ACC112 (cell line): ENCODE results near the gene PRMT1.
"Not testable (repeated sequence)": the region's sequence is repeated elsewhere in the genome, so short reads cannot be mapped to it uniquely, and the experiment has no call there.

ENCODE experiments used
- H2AFZ ChIP-seq: fragments of 200-600 bp; sonication (generic); one replicate; pipeline ENCODE4 v1.6.0; 2017; ENCODE audit warnings: antibody characterized with exemption, low read length; ENCODE audit not compliant: unreplicated experiment
- H3K27ac ChIP-seq: fragments of 200-600 bp; sonication (generic); 2 replicates; pipeline ENCODE4 v1.5.1; 2014; ENCODE audit warnings: low read depth, mild to moderate bottlenecking, antibody characterized with exemption, low read length, moderate library complexity
- H3K27me3 ChIP-seq: fragments of 200-600 bp; sonication (generic); 2 replicates; pipeline ENCODE4 v1.6.1; 2014; ENCODE audit warnings: mild to moderate bottlenecking, antibody characterized with exemption, low read length, moderate library complexity, mixed read lengths; ENCODE audit not compliant: insufficient read depth
- H3K36me3 ChIP-seq: fragments of 200-600 bp; sonication (generic); 2 replicates; pipeline ENCODE4 v1.6.1; 2016; ENCODE audit warnings: mild to moderate bottlenecking, antibody characterized with exemption, low read length, moderate library complexity, mixed read lengths; ENCODE audit not compliant: insufficient read depth
- H3K4me1 ChIP-seq: fragments of 200-600 bp; sonication (generic); one replicate; pipeline ENCODE4 v1.6.1; 2016; ENCODE audit warnings: low read length, mixed read lengths; ENCODE audit not compliant: insufficient read depth, unreplicated experiment, control insufficient read depth
- H3K4me3 ChIP-seq: fragments of 200-600 bp; sonication (generic); 2 replicates; pipeline ENCODE4 v1.5.1; 2014; ENCODE audit warnings: mild to moderate bottlenecking, low read depth, low read length
- H3K79me2 ChIP-seq: fragments of 200-600 bp; sonication (generic); one replicate; pipeline ENCODE4 v1.6.0; 2016; ENCODE audit warnings: low read length; ENCODE audit not compliant: control insufficient read depth, unreplicated experiment, insufficient read depth

PRMT1 gene

DNA sequence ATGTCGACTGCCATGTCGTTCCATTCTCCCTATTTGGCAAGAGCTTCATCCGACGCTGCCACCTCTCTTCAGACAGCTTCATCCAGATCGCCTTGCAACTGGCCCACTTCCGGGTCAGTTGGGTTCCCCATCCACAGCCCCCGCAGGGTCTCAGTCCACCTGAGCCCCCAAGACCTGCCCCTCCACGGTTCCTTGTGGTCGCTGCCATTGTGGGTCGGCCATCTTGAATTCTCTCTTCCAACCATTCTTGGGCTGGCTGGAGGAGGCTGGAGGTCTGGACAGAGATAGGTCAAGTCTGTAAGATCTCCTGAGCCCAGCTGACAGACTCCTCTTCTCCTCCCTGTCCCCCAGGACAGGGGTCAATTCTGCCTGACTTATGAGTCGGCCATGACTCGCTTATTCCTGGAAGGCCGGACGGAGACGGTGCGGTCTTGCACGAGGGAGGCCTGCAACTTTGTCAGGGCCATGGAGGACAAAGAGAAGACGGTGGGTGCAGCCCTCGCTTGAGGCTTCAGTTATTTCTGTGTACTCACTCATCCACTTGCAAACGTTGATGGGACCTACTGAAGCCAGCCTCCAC, 33.4 kb downstream of the PRMT1 start:
- H2AFZ ChIP-seq = no peak overlapping the region
- H3K4me1 ChIP-seq = peaks cover 9% of the 10 kb centered on the region
- H3K79me2 ChIP-seq = no peaks in the 10 kb centered on the region
- no peaks in the 10 kb centered on the region for H3K36me3 ChIP-seq
- H3K4me3 ChIP-seq = no peak overlapping the region
- peak overlapping the region; percentile 47 for H3K27ac ChIP-seq
- no peaks in the 10 kb centered on the region for H3K27me3 ChIP-seq

DNA sequence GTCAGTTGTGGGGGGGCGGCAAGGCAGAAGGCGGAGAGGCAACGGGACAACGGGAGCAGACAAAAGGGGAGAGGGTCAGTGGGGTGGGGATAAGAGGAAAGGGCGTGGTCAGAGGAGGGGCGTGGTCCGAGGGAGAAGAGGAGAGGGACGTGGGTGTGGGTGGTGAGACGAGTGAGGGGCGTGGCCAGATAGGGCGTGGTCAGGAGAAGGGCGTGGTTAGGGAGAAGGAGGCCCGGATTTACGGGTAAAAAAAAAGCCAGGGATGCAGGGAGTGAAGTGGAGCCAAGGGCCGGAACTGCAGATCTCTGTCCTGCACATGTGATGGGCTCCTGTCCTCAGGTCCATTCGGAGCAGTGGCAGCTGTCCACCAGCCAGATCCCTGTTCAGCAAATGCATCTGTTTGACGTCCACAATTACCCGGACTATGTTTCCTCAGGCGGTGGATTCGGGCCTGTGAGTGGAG, 35.4 kb downstream of the PRMT1 start:
- Histone ChIP-seq H3K36me3 (no peaks in the 10 kb centered on the region), H3K4me3 (no peak overlapping the region), H3K79me2 (no peaks in the 10 kb centered on the region), H3K4me1 (peaks cover 9% of the 10 kb centered on the region), H2AFZ (no peak overlapping the region), H3K27me3 (no peaks in the 10 kb centered on the region), H3K27ac (no peak overlapping the region)

DNA sequence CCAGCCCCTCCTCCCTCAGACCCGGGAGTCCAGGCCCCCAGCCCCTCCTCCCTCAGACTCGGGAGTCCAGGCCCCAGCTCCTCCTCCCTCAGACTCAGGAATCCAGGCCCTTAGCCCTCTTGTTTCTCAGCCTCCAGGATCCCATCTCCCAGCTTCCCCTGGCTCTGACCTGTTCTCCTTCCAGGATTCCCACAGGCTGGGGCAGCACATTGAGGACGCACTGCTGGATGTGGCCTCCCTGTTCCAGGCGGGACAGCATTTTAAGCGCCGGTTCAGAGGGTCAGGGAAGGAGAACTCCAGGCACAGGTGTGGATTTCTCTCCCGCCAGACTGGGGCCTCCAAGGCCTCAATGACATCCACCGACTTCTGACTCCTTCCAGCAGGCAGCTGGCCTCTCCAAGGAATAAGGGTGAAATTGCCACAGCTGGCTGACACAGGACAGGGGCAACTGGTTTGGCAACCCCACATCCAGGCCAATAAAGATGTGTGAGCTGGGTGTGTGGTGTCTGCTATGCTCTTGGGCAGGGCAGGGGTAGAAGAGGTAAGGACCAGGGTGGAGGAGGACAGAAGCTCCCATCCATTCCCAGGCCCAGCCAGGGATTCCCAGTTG, 36.3 kb downstream of the PRMT1 start:
- H3K4me1 ChIP-seq = peaks cover 9% of the 10 kb centered on the region
- H3K27me3 ChIP-seq = no peaks in the 10 kb centered on the region
- H3K27ac ChIP-seq = no peak overlapping the region

DNA sequence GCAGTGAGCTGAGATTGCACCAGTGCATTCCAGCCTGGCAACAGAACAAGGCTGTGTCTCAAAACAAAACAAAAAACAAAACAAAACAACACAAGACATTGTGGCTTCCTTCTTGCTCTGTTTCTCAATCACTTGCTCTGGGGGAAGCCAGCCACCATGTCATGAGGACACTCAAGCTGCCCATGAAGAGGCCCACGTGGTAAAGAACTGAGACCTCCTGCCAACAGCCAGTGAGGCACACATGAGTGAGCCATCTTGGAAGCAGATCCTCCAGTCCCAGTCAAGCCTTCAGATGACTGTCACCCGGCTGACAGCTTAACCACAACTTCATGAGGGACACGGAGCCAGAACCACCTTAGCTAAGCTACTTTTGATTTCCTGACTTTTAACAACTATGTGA, 39.1 kb downstream of the PRMT1 start:
- Histone ChIP-seq H3K27ac (no peak overlapping the region), H3K36me3 (no peaks in the 10 kb centered on the region), H3K4me3 (no peak overlapping the region), H2AFZ (no peak overlapping the region), H3K79me2 (no peaks in the 10 kb centered on the region), H3K4me1 (no peaks in the 10 kb centered on the region), H3K27me3 (no peaks in the 10 kb centered on the region)

More for the DNA sequence above, 36.3 kb downstream of the PRMT1 start:
- Histone ChIP-seq H3K36me3 (no peaks in the 10 kb centered on the region), H3K79me2 (no peaks in the 10 kb centered on the region), H2AFZ (no peak overlapping the region), H3K4me3 (no peak overlapping the region)

DNA sequence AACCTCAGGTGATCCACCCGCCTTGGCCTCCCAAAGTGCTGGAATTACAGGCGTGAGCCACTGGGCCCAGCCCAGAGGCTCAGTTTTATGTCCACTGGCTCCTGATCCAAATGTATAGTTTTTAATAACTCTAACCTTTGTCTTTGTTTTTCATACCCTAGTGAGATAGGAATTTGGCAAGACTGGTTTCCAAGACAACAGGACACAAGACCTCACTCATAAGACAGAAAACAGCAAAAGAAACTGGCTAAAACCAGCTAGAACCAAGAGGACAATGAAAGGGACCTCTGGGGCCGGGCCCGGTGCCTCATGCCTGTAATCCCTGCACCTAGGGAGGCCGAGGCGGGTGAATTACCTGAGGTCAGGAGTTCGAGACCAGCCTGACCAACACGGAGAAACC, 41.4 kb downstream of the PRMT1 start:
- H3K79me2 ChIP-seq = no peaks in the 10 kb centered on the region
- H2AFZ ChIP-seq = no peak overlapping the region
- no peak overlapping the region for H3K4me3 ChIP-seq
- no peaks in the 10 kb centered on the region for H3K36me3 ChIP-seq
- H3K4me1 ChIP-seq = no peaks in the 10 kb centered on the region
- no peaks in the 10 kb centered on the region for H3K27me3 ChIP-seq
- peak overlapping the region; percentile 47; the same call in 1 of the 2 replicates for H3K27ac ChIP-seq

DNA sequence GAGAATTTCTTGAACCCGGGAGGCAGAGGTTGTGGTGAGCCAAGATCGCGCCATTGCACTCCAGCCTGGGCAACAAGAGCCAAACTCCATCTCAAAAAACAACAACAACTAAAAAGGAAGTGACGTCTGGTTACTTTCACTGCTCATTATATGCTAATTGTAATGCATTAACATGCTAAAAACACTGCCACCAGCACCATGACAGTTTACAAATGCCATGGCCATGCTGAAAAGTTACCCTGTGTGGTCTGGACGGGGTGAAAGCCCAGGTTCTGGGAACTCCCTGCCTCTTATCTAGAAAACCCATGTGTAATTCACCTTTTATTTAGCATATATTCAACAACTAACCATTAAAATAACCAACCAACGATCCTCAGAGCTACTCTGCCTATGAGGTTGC, 41.9 kb downstream of the PRMT1 start:
- Histone ChIP-seq H2AFZ (no peak overlapping the region), H3K4me3 (no peak overlapping the region), H3K27me3 (no peaks in the 10 kb centered on the region), H3K79me2 (no peaks in the 10 kb centered on the region), H3K36me3 (no peaks in the 10 kb centered on the region), H3K27ac (peak overlapping the region; percentile 47; the same call in 1 of the 2 replicates), H3K4me1 (no peaks in the 10 kb centered on the region)

DNA sequence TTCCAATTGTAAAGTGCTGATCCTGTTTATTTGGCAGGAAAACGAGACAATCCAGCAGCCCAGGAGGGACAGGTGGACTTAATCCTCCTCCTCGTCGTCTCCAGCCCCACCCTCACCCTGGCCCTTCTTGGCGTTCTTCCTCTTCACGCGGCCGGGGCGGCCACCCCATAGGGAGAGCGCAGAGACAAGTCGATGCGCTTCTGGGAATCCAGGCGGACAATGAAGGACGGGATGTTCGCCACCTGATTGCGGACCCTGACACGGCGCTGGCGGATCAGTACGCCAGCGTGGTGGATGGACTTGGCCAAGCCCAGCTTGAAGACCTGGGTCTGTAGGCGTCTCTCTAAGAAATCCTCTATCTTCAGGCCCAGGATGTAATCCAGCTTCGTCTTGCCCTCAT, 42.3 kb downstream of the PRMT1 start:
- H3K27me3 ChIP-seq, H3K4me1 ChIP-seq, H2AFZ ChIP-seq, H3K4me3 ChIP-seq, H3K79me2 ChIP-seq, H3K36me3 ChIP-seq, H3K27ac ChIP-seq: not testable (repeated sequence)

DNA sequence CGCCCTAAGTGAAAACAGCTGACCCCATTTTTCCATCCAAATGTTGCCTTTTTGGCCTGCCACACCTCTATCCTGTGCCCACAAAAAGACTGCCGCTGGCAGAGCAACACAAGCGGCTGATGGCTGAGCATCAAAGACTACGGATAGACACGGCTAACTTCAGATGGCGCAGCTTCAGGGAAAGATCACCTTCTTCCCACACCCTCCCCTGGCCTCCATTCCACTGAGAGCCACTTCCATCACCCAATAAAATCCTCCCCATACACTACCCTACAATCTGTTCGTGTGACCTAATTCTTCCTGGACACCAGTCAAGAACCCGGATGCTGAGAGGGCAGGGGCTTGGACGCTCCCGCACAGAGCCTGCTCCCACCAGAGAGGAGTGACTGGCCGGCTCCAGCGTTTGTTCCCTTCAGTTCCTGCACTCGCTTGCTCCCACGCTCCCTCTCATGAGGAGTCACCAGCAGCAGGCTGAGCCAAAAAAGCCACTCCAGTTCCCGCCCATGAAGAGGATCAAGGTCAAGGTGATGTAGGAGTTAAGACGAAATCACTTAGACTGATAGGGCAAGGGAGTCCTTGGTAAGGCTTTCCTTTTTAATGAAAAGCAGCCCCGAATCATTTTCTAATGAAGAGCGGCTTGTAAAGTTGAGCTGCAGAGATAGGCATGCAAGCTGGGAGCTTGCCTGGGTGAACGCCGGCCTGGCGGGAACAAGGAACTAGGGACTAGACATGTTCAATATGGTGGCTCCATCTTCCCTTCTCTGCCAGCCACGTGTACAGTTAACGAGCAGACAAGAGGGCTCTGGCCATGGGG, 50.4 kb downstream of the PRMT1 start:
- Histone ChIP-seq H3K79me2 (no peaks in the 10 kb centered on the region), H3K4me3 (no peak overlapping the region), H3K27ac (no peak overlapping the region), H3K4me1 (no peaks in the 10 kb centered on the region), H2AFZ (no peak overlapping the region), H3K36me3 (no peaks in the 10 kb centered on the region), H3K27me3 (no peaks in the 10 kb centered on the region)

DNA sequence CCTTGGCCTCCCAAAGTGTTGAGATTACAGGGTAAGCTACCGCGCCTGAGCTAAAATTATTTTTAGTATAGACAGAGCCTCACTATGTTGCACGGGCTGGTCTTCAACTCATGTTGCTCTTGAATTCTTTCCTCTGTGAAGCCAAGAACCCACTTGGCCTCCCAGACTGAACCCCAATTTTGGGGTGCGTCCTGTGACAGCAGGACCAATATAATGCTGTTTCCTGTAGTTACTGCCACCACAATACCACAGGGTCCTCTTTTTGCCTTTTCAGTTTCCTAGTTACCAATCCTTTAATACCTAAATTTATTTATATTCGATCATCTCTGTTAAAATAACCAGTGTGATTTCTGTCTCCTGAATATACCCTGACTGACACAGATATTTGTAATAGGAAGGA, 53.1 kb downstream of the PRMT1 start:
- Histone ChIP-seq H3K27me3 (no peaks in the 10 kb centered on the region), H2AFZ (no peak overlapping the region), H3K36me3 (no peaks in the 10 kb centered on the region), H3K4me1 (no peaks in the 10 kb centered on the region), H3K27ac (no peak overlapping the region), H3K79me2 (no peaks in the 10 kb centered on the region), H3K4me3 (no peak overlapping the region)
